Dermis blood vessel endothelial cell (primary cell): Measurements from ENCODE around the gene WDFY2. TPM values are rescaled to one million over a fixed set of nuclear protein-coding genes. Genes with fewer than 3 reads are reported as not detected.

Experiments used
- DNase-seq: peaks from one replicate; pipeline ENCODE4 v3.0.0; 2010
- total RNA-seq: library from RNA; depleted of rRNA; stranded (reverse); fragments of >200 nt; gene quantifications from 2 replicates; pipeline ENCODE4 v1.2.3, GENCODE V29; 2014

Gene WDFY2
- total RNA-seq, 1 donor from 2014 or later = 4.6 TPM

GRCh38 chr13:51603716-51604115, 19.5 kb downstream of the WDFY2 start:
- DNase-seq = no peak

- peak; percentile 31 for DNase-seq
Observed at GRCh38 chr13:51605698-51606097, 21.4 kb downstream of the WDFY2 start.

GRCh38 chr13:51607165-51607564, 22.9 kb downstream of the WDFY2 start:
- no peak for DNase-seq

GRCh38 chr13:51608857-51609406, 24.7 kb downstream of the WDFY2 start:
- no peak for DNase-seq

GRCh38 chr13:51612867-51613266, 28.6 kb downstream of the WDFY2 start:
- no peak for DNase-seq

GRCh38 chr13:51613535-51613934, 29.3 kb downstream of the WDFY2 start:
- DNase-seq = no peak

GRCh38 chr13:51614350-51614786, 30.1 kb downstream of the WDFY2 start:
- peak; percentile 61 for DNase-seq

- no peak for DNase-seq
Observed at GRCh38 chr13:51618626-51619025, 34.4 kb downstream of the WDFY2 start.

- DNase-seq = no peak
Observed at GRCh38 chr13:51619614-51620013, 35.4 kb downstream of the WDFY2 start.

- peak; percentile 21 for DNase-seq
Observed at GRCh38 chr13:51620165-51620983, 36.1 kb downstream of the WDFY2 start.

- DNase-seq = no peak
Observed at GRCh38 chr13:51621602-51622001, 37.3 kb downstream of the WDFY2 start.

- no peak for DNase-seq
Observed at GRCh38 chr13:51623473-51623872, 39.2 kb downstream of the WDFY2 start.

- no peak for DNase-seq
Observed at GRCh38 chr13:51624207-51624606, 39.9 kb downstream of the WDFY2 start.

- DNase-seq = no peak
Observed at GRCh38 chr13:51624695-51625345, 40.6 kb downstream of the WDFY2 start.

- DNase-seq = peak; percentile 46
Observed at GRCh38 chr13:51625555-51626345, 41.5 kb downstream of the WDFY2 start.

- DNase-seq = no peak
Observed at GRCh38 chr13:51626749-51627148, 42.5 kb downstream of the WDFY2 start.

- DNase-seq = no peak
Observed at GRCh38 chr13:51628059-51628852, 44.0 kb downstream of the WDFY2 start.

- no peak for DNase-seq
Observed at GRCh38 chr13:51629491-51630287, 45.4 kb downstream of the WDFY2 start.

GRCh38 chr13:51630288-51630615, 46.0 kb downstream of the WDFY2 start:
- DNase-seq = no peak

- no peak for DNase-seq
Observed at GRCh38 chr13:51632591-51633362, 48.5 kb downstream of the WDFY2 start.
